HUES48 (cell line): ENCODE measurements around the gene POLL.
"Not testable (repeated sequence)": the region's sequence is repeated elsewhere in the genome, so short reads cannot be mapped to it uniquely, and the experiment has no call there.

Experiments used
- H3K27ac ChIP-seq: one replicate; pipeline ENCODE4 v1.7.0; 2013; ENCODE audit warnings: low read depth, low read length, inconsistent platforms
- H3K27me3 ChIP-seq: 2 replicates; pipeline ENCODE4 v1.6.1; 2013; ENCODE audit warnings: mild to moderate bottlenecking, low read length; ENCODE audit not compliant: control insufficient read depth, insufficient read depth
- H3K36me3 ChIP-seq: 2 replicates; pipeline ENCODE4 v1.6.1; 2013; ENCODE audit warnings: low read length; ENCODE audit not compliant: control insufficient read depth, insufficient read depth
- H3K4me1 ChIP-seq: 2 replicates; pipeline ENCODE4 v1.6.1; 2013; ENCODE audit warnings: mild to moderate bottlenecking, low read length; ENCODE audit not compliant: control insufficient read depth, insufficient read depth
- H3K4me3 ChIP-seq: 2 replicates; pipeline ENCODE4 v1.5.1; 2013; ENCODE audit warnings: mild to moderate bottlenecking, low read depth, low read length
- H3K9ac ChIP-seq: 2 replicates; pipeline ENCODE4 v1.6.1; 2013; ENCODE audit warnings: mild to moderate bottlenecking, low read depth, low read length, moderate library complexity
- H3K9me3 ChIP-seq: 2 replicates; pipeline ENCODE4 v1.6.1; 2013; ENCODE audit warnings: low read length; ENCODE audit not compliant: control insufficient read depth, insufficient read depth

The POLL gene

DNA sequence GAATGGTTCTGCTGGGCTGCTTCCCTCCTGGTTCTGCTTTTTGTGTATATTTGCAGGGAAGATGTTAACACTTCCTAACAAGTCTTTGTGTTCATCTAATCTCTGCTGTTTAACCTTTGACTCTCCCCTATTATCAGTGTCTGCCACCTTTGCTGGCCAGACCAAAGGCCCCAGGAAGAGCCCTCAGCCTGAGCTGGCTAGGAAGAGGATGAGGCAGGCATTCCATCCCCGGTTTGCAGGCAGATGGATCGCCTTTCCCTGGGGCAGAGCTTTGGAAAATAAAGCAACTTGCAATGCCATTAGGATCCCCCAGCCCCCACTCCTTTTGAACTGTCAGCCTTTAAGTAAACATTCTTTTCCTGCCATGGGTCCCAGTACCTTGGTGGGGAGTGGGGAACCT lies 19.1 kb upstream of the POLL start:
- Histone ChIP-seq H3K27me3 (no peaks in the 10 kb centered on the region), H3K27ac (peak overlapping the region; percentile 60), H3K9ac (no peak overlapping the region), H3K36me3 (peaks cover 36% of the 10 kb centered on the region), H3K9me3 (no peaks in the 10 kb centered on the region), H3K4me1 (peaks cover 11% of the 10 kb centered on the region), H3K4me3 (no peak overlapping the region)

GRCh38 chr10:101602761-101603398 lies 14.8 kb upstream of the POLL start:
- H3K4me3 ChIP-seq: no peak overlapping the region
- H3K27me3 ChIP-seq: no peaks in the 10 kb centered on the region
- peaks cover 15% of the 10 kb centered on the region for H3K4me1 ChIP-seq
- no peak overlapping the region for H3K9ac ChIP-seq
- H3K9me3 ChIP-seq: no peaks in the 10 kb centered on the region
- no peak overlapping the region for H3K27ac ChIP-seq
- H3K36me3 ChIP-seq: no peaks in the 10 kb centered on the region; the same call in 1 of the 2 replicates

- Histone ChIP-seq H3K27ac (no peak overlapping the region), H3K9ac (no peak overlapping the region), H3K4me3 (no peak overlapping the region), H3K27me3 (no peaks in the 10 kb centered on the region), H3K36me3 (no peaks in the 10 kb centered on the region; the same call in 1 of the 2 replicates), H3K4me1 (0 out of 2 replicates have a peak, but pooled peaks cover 4% of the 10 kb centered on the region), H3K9me3 (no peaks in the 10 kb centered on the region)
These were observed 13.5 kb upstream of the POLL start for GRCh38 chr10:101601541-101601940.

DNA sequence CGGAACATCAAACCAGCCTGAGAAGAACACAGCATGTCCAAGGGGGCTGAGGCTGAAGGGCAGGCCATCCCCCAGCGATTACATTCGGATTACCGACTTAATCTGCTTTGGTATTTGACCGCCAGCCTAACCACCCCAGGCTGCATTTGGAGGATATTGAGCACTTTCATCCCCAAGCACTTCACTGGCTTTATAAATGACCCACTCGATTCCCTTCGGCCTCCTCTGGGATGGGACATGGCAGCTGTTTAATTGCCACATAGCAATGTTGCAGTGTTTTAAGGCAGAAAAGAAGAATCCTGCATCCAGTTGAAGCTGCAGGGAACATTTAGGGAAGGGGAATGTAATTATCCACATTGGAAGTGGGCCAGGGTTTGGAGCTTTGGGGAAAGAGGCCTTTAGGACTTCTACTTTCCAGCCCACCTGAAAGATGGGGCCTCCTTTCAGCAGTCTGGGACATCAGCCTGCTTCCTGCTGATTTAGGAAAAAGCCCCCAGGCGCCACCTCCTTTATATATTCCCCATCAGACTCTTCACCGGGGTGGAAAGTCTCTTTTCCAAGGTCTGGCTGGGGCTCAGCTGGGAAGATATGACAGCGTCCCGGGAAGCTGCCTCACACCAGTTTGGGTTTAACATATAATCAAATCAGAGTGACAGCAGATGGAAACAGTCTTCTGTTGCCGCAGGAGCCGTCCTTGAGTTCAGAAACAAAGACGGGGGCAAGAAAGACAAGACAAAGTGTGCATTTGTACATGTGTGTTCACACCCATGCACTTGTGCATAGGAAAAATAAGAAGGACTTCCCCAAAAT lies 9.2 kb upstream of the POLL start:
- H3K36me3 ChIP-seq: no peaks in the 10 kb centered on the region; the same call in 1 of the 2 replicates
- H3K9ac ChIP-seq: no peak overlapping the region
- H3K27me3 ChIP-seq: no peaks in the 10 kb centered on the region
- H3K4me1 ChIP-seq: 0 out of 2 replicates have a peak, but pooled peaks cover 4% of the 10 kb centered on the region
- H3K9me3 ChIP-seq: no peaks in the 10 kb centered on the region
- no peak overlapping the region for H3K27ac ChIP-seq
- no peak overlapping the region for H3K4me3 ChIP-seq

DNA sequence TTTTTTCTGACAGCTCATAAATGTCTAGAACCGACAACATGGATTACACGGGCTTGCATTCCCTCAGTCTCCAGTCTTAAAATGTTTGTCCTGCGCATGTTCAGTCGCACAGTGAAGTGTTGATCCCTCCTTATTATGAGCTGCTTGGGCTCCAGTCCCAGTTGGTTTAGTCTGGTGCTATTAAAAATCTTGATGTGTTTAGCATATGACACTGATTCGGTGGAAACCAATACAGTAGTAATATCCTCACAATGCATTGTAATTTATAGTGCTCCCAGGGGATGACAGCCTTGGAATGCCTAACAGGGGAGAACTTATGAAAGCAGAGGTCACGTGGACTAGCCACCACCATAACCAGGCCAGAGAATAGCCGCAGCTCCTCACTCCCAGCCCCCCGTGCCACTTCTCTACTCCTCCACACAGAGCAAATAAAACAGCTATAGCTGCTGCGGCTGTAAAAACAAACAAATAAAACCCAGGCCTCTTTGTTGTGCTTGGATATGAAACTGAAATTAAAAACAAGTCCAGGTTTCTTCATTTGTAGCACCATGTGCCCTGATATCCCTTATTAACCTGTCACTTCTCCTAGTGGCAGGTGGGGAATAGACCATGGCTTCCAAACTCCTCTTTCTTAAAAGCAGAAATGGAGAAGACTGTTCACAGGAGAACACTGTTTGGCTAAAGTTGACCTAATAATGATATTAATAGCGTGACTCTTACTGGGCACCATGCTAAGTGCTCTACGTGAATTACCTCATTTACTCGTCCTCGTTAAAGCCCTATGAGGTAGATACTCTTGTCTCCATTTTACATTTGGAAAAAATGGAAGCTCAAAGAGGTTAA lies 7.8 kb upstream of the POLL start:
- no peak overlapping the region for H3K27ac ChIP-seq
- H3K27me3 ChIP-seq: no peaks in the 10 kb centered on the region
- no peaks in the 10 kb centered on the region for H3K9me3 ChIP-seq
- H3K9ac ChIP-seq: no peak overlapping the region
- H3K4me3 ChIP-seq: no peak overlapping the region
- H3K4me1 ChIP-seq: no peaks in the 10 kb centered on the region
- no peaks in the 10 kb centered on the region for H3K36me3 ChIP-seq

DNA sequence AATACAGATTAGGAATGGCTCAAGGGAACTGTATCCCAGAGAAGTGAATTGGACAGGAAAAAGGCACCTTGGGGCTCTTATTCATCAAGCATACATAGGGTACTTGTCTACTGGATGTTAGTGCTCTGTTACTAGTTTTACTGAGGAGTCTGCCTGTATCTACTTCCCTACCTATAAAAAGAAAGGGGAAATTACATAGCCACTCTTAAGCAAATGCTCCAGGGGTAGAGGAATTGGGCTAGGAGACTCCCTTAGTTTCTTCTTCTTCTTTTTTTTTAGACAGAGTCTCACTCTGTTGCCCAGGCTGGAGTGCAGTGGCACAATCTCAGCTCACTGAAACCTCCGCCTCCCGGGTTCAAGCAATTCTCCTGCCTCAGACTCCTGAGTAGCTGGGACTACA lies 5.3 kb upstream of the POLL start:
- not testable (repeated sequence) for H3K4me1 ChIP-seq, H3K27me3 ChIP-seq, H3K27ac ChIP-seq, H3K4me3 ChIP-seq, H3K9me3 ChIP-seq, H3K36me3 ChIP-seq, H3K9ac ChIP-seq

DNA sequence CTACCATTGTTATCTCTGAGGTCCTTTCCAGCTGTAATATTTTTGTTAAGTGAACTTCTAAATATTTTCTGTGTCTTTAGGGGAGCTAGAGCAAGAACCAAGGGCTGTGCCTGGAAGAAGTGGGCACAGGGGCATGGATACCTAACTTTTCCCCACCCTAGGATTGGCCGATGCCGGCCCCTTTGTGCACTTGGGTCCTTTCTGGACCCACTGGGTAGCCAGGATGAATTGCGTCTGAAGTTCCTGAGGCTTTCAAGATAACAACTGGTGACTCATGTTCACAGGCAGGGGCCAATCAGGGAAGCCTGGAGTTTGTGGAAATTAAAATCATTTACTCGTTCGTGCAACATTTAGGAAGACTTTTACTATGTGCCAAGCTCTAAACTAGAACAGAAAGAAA lies 822 bp upstream of the POLL start:
- H3K27ac ChIP-seq: no peak overlapping the region
- H3K36me3 ChIP-seq: peaks cover 20% of the 10 kb centered on the region; the same call in 1 of the 2 replicates
- no peaks in the 10 kb centered on the region for H3K9me3 ChIP-seq
- peaks cover 11% of the 10 kb centered on the region for H3K4me1 ChIP-seq
- no peaks in the 10 kb centered on the region for H3K27me3 ChIP-seq
- H3K4me3 ChIP-seq: peak overlapping the region; percentile 97
- H3K9ac ChIP-seq: no peak overlapping the region

DNA sequence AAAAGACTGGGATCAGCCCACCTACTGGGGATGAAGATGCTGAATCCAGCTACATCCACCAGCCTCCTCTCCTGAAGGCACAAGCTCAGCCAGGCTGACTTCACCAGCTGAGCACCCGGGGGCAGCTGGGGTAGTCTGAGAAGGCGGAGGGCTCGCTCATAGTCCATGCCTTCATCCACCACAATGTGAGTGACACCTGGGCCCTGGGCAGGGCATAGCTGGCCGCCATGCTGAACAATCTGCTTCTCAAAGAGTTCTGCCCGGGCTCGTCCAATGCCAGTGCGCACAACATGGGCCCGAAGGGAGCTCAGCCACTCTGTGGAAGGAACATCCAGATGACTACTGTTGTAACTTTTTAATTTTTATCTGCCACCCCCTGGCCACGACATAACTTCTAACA lies 2.2 kb downstream of the POLL start:
- Histone ChIP-seq H3K27ac (no peak overlapping the region), H3K27me3 (no peaks in the 10 kb centered on the region), H3K9ac (no peak overlapping the region), H3K36me3 (peaks cover 35% of the 10 kb centered on the region), H3K4me1 (peaks cover 18% of the 10 kb centered on the region), H3K9me3 (no peaks in the 10 kb centered on the region), H3K4me3 (no peak overlapping the region)

DNA sequence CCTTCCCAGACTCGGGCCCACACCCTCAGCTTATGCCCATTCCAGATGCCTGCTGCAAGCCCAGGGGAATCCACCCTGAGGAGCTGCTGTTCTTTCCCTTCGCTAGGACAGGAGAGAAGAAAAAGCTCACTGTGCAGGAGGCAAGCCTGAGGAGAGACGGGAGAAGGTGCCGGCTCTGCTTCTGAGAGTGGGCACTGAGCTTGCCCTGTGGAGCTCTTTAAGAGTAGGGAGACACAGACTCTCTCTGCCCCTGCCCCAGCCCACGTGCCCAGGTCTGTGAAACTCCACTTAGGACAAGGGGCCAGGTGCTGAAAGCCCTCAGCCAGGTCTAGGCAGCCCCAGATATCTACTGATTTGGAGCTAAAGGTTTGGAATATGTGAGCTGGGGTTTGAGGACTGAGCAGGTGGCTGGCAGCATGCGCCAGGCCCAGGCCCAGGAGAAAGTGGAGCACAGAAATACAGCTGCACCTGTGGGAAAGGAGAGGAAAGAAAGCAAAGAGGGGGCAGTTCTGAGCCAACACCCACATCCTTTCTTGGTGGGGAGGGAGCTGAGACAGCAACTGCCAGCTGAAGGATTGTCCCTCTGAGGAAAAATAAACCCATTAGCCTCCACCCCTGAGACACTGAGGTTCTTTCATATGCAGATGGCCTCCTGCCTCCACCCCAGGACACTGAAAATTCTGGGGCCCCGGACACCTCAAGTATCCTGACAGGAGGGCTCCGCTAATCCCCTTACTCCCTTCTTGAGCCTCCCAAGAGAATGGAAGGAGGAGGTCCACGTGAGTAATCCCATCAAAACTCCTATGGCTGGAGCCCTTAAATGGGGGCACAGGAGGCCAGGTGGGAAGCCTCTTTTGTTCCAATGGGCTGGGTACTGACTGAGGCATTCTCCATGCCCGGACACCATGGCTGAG lies 7.3 kb downstream of the POLL start:
- Histone ChIP-seq H3K4me1 (peaks cover 15% of the 10 kb centered on the region; the same call in 1 of the 2 replicates), H3K9me3 (no peaks in the 10 kb centered on the region), H3K27me3 (no peaks in the 10 kb centered on the region), H3K36me3 (peaks cover 54% of the 10 kb centered on the region), H3K27ac (peak overlapping the region; percentile 61), H3K9ac (no peak overlapping the region), H3K4me3 (no peak overlapping the region)

GRCh38 chr10:101579516-101579870 lies 8.6 kb downstream of the POLL start:
- Histone ChIP-seq H3K9ac (no peak overlapping the region), H3K27ac (no peak overlapping the region), H3K9me3 (no peaks in the 10 kb centered on the region), H3K4me3 (no peak overlapping the region), H3K27me3 (no peaks in the 10 kb centered on the region), H3K36me3 (peaks cover 45% of the 10 kb centered on the region), H3K4me1 (peaks cover 15% of the 10 kb centered on the region; the same call in 1 of the 2 replicates)
